GM23248 (cell line): Measurements from ENCODE around the gene CMTM6.

Source experiments
- EZH2 ChIP-seq: fragments of 200-600 bp; sonication (generic); IDR thresholded peaks from 2 replicates; pipeline ENCODE4 v1.6.1; 2018; ENCODE audit warnings: antibody characterized with exemption, mild to moderate bottlenecking; ENCODE audit not compliant: insufficient read depth, poor library complexity, severe bottlenecking
- EZH2phosphoT487 ChIP-seq: fragments of 200-600 bp; sonication (generic); IDR thresholded peaks from 2 replicates; pipeline ENCODE4 v1.6.1; 2018; ENCODE audit warnings: antibody characterized with exemption, moderate library complexity, mild to moderate bottlenecking, low read depth; ENCODE audit not compliant: insufficient read depth

DNA sequence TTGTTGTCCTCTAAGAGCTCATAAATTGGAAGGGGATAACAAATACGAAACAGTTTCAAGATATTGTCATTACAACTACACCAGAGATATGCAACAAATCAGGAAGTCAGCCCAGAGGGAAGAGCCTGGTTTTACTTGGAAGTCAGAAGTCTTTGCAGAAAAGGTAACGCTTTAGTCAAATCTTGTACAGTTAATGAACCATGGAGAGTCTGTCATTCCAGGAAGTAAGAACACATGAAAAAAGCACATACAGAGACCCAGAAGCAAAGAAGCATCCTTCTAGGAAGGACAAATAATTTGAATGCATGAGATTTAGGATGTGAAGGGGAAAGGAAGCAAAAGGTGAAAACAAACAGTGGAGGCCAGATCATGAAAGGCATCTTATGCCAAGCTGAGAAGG, 48.4 kb upstream of the CMTM6 start:
- no peak for TF ChIP-seq EZH2phosphoT487
- TF ChIP-seq EZH2: no peak
